ENCODE data around the gene ZNF700.

GRCh38 chr19:11970174-11970573 lies 45.3 kb downstream of the ZNF700 start:
- TF ChIP-seq CTCF (IDR thresholded peaks at IDR 0.05) (no peak), EP300 (IDR thresholded peaks at IDR 0.05; ENCODE audit: low read depth) (no peak)
